Activated CD8-positive, alpha-beta memory T cell treated with anti-CD3 and anti-CD28 coated beads, Interleukin-2, amount 10 ng/mL, durations not matched to agents 7 days and 5 days (primary cell): ENCODE results near the gene ACP3. TPM values are rescaled to one million over a fixed set of nuclear protein-coding genes. Genes with fewer than 3 reads are reported as not detected.
"Not testable (repeated sequence)": the region's sequence is repeated elsewhere in the genome, so short reads cannot be mapped to it uniquely, and the experiment has no call there.

Experiments used
- ATAC-seq: fragments of 150-1000 bp; cut with Tn5 transposase; one replicate; pipeline ENCODE4 v1.10.0; 2021; ENCODE audit warnings: moderate library complexity
- CTCF ChIA-PET: fragments of 350-600 bp; sonication (Branson Sonifier 250); formaldehyde crosslinking; loops from one replicate; lab custom pipeline; 2021; ENCODE audit warnings: antibody characterized with exemption; lab: Charles Lee
- DNase-seq: peaks from one replicate; pipeline ENCODE4 v3.0.0-alpha.2; 2020
- H3K27ac Mint-ChIP-seq: one replicate; pipeline ENCODE4 v1.8.0; 2021; ENCODE audit warnings: mild to moderate bottlenecking, mixed read lengths
- H3K27me3 Mint-ChIP-seq: one replicate; pipeline ENCODE4 v1.8.0; 2021; ENCODE audit warnings: mixed read lengths
- H3K36me3 Mint-ChIP-seq: one replicate; pipeline ENCODE4 v1.8.0; 2021; ENCODE audit warnings: mild to moderate bottlenecking, mixed read lengths
- H3K4me1 Mint-ChIP-seq: one replicate; pipeline ENCODE4 v1.8.0; 2021; ENCODE audit warnings: mixed read lengths
- H3K4me3 Mint-ChIP-seq: one replicate; pipeline ENCODE4 v1.8.0; 2021; ENCODE audit warnings: mild to moderate bottlenecking, moderate library complexity, mixed read lengths
- H3K9me3 Mint-ChIP-seq: one replicate; pipeline ENCODE4 v1.8.0; 2022; ENCODE audit warnings: low read depth, mixed read lengths
- total RNA-seq, 2 experiments: library from RNA; stranded (reverse); gene quantifications; one replicate each; pipeline ENCODE4 v1.2.3, GENCODE V29; 2021

The ACP3 gene
- total RNA-seq, 2 experiments from 2014 or later, result not detected

DNA sequence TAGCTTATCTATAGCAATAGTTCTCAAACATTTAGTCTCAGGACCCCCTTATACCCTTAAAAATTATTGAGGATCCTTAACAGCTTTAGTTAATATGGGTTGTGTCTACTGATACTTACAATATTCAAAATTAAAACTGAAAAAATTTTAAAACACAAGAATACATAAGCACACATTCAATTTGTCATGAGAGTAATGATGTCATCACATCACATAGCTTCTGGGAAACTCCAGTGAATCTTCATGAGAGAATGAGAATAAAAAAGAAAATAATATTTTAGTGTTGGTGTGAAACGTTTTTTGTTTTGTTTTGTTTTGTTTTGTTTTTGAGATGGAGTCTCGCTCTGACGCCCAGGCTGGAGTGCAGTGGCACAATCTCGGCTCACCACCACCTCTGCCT is 25.2 kb upstream of the ACP3 start:
- no peak overlapping the region for H3K4me3 Mint-ChIP-seq
- H3K9me3 Mint-ChIP-seq, result no peaks in the 10 kb centered on the region
- CTCF ChIA-PET, result no interaction called here
- peaks cover 2% of the 10 kb centered on the region for H3K4me1 Mint-ChIP-seq
- no peak for DNase-seq
- ATAC-seq, result no peak
- H3K27ac Mint-ChIP-seq, result no peak overlapping the region
- H3K27me3 Mint-ChIP-seq, result peaks cover 5% of the 10 kb centered on the region
- H3K36me3 Mint-ChIP-seq, result no peaks in the 10 kb centered on the region

GRCh38 chr3:132293251-132293650 is 24.0 kb upstream of the ACP3 start:
- no peaks in the 10 kb centered on the region for H3K9me3 Mint-ChIP-seq
- H3K4me3 Mint-ChIP-seq, result no peak overlapping the region
- CTCF ChIA-PET, result no interaction called here
- H3K36me3 Mint-ChIP-seq, result no peaks in the 10 kb centered on the region
- H3K4me1 Mint-ChIP-seq, result peaks cover 2% of the 10 kb centered on the region
- DNase-seq, result no peak
- H3K27me3 Mint-ChIP-seq, result peaks cover 5% of the 10 kb centered on the region
- H3K27ac Mint-ChIP-seq, result no peak overlapping the region
- no peak for ATAC-seq

DNA sequence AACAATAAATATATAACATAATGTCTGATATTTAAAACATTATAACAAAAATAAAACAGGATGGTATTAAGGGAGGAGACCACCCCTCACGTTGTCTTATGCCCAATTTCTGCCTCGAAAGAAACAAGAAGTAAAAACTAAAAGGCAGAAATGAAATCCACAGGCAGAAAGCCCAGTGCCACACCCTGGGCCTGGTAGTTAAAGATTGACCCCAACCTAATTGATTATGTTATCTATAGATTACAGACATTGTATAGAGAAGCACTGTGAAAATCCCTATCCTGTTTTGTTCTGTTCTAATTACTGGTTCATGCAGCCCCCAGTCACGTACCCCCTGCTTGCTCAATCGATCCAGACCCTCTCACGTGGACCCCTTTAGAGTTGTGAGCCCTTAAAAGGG is 22.3 kb upstream of the ACP3 start:
- H3K27me3 Mint-ChIP-seq, result peaks cover 5% of the 10 kb centered on the region

DNA sequence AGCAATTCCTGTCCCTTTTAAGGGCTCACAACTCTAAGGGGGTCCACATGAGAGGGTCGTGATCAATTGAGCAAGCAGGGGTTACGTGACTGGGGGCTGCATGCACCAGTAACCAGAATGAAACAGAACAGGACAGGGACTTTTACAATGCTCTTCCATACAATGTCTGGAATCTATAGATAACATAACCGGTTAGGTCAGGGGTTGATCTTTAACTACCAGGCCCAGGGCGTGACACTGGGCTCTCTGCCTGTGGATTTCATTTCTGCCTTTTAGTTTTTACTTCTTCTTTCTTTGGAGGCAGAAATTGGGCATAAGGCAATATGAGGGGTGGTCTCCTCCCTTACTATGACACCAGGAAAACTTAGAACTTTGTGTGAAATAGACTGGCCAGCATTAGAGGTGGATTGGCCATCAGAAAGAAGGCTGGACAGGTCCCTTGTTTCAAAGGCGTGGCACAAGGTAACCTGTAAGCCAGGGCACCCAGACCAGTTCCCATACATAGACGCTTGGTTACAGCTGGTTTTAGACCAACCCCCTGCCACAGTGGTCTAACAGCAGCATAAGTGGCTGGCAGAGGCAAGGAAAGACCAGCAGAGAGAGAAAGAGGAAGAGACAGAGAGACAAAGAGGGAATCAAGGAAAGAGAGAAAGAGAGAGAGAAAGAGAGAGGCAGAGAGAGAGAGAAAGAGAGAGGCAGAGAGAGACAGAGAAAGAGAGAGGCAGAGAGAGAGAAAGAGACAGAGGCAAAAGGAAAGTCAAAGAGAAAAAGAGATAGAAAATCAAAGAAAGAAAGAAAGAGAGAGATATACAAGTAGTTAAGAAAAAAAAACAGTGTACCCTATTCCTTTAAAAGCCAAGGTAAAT is 13.6 kb upstream of the ACP3 start:
- H3K4me3 Mint-ChIP-seq, H3K4me1 Mint-ChIP-seq, DNase-seq, CTCF ChIA-PET, H3K9me3 Mint-ChIP-seq, H3K27ac Mint-ChIP-seq, H3K27me3 Mint-ChIP-seq, ATAC-seq, H3K36me3 Mint-ChIP-seq: not testable (repeated sequence)

More for the DNA sequence above, 22.3 kb upstream of the ACP3 start:
- no peak for ATAC-seq
- Mint-ChIP-seq H3K36me3 (no peaks in the 10 kb centered on the region), H3K4me1 (peaks cover 2% of the 10 kb centered on the region), H3K4me3 (no peak overlapping the region), H3K27ac (no peak overlapping the region), H3K9me3 (no peaks in the 10 kb centered on the region)
- DNase-seq, result no peak
- CTCF ChIA-PET, result no interaction called here

GRCh38 chr3:132304351-132304750 is 12.9 kb upstream of the ACP3 start:
- H3K4me3 Mint-ChIP-seq, H3K4me1 Mint-ChIP-seq, CTCF ChIA-PET, ATAC-seq, H3K27ac Mint-ChIP-seq, DNase-seq, H3K9me3 Mint-ChIP-seq, H3K27me3 Mint-ChIP-seq, H3K36me3 Mint-ChIP-seq: not testable (repeated sequence)

GRCh38 chr3:132310057-132310456 is 7.2 kb upstream of the ACP3 start:
- CTCF ChIA-PET, result not testable (repeated sequence)

GRCh38 chr3:132311316-132311715 is 5.9 kb upstream of the ACP3 start:
- CTCF ChIA-PET, result no interaction called here
- ATAC-seq, result no peak
- H3K4me1 Mint-ChIP-seq, result no peaks in the 10 kb centered on the region

More at GRCh38 chr3:132310057-132310456, 7.2 kb upstream of the ACP3 start:
- H3K4me1 Mint-ChIP-seq, H3K27ac Mint-ChIP-seq, DNase-seq, H3K27me3 Mint-ChIP-seq, H3K4me3 Mint-ChIP-seq, H3K9me3 Mint-ChIP-seq, H3K36me3 Mint-ChIP-seq, ATAC-seq: not testable (repeated sequence)

GRCh38 chr3:132311841-132312240 is 5.4 kb upstream of the ACP3 start:
- H3K27ac Mint-ChIP-seq, result no peak overlapping the region
- no peaks in the 10 kb centered on the region for H3K27me3 Mint-ChIP-seq
- H3K4me1 Mint-ChIP-seq, result no peaks in the 10 kb centered on the region
- no peaks in the 10 kb centered on the region for H3K9me3 Mint-ChIP-seq
- CTCF ChIA-PET, result no interaction called here
- no peaks in the 10 kb centered on the region for H3K36me3 Mint-ChIP-seq
- no peak for DNase-seq
- ATAC-seq, result no peak
- no peak overlapping the region for H3K4me3 Mint-ChIP-seq

More at GRCh38 chr3:132311316-132311715, 5.9 kb upstream of the ACP3 start:
- Mint-ChIP-seq H3K4me3 (no peak overlapping the region), H3K27ac (no peak overlapping the region), H3K9me3 (no peaks in the 10 kb centered on the region), H3K27me3 (no peaks in the 10 kb centered on the region), H3K36me3 (no peaks in the 10 kb centered on the region)
- no peak for DNase-seq

GRCh38 chr3:132315851-132316250 is 1.4 kb upstream of the ACP3 start:
- Mint-ChIP-seq H3K9me3 (no peaks in the 10 kb centered on the region), H3K4me3 (no peak overlapping the region), H3K27me3 (peaks cover 9% of the 10 kb centered on the region), H3K27ac (no peak overlapping the region), H3K4me1 (no peaks in the 10 kb centered on the region), H3K36me3 (no peaks in the 10 kb centered on the region)
- CTCF ChIA-PET, result no interaction called here
- no peak for ATAC-seq
- DNase-seq, result no peak

GRCh38 chr3:132318451-132318850 is 1.2 kb downstream of the ACP3 start:
- CTCF ChIA-PET, result no interaction called here
- H3K9me3 Mint-ChIP-seq, result no peaks in the 10 kb centered on the region
- DNase-seq (no peak), ATAC-seq (no peak)
- H3K4me3 Mint-ChIP-seq, result no peak overlapping the region
- no peaks in the 10 kb centered on the region for H3K4me1 Mint-ChIP-seq
- no peaks in the 10 kb centered on the region for H3K36me3 Mint-ChIP-seq
- H3K27me3 Mint-ChIP-seq, result peaks cover 13% of the 10 kb centered on the region
- no peak overlapping the region for H3K27ac Mint-ChIP-seq

DNA sequence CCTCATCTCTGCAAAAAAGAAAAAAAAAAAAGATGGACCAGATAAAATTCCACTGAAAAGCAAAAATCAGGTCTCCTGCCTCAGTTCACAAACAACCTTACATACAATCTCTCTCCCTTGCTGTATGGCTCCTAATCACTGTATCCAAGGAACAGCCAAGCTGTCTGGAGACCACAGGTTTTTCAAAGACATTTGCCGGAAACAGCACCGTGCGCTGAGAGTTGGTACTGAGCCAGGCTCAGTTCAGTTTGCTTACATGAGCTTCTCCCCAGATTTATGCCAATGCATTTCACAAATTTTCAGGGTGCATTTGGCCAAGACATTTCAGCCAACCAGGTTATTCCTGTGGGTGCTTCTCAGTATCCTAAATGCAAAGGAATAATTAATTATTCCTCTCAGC is 4.1 kb downstream of the ACP3 start:
- Mint-ChIP-seq H3K4me1 (no peaks in the 10 kb centered on the region), H3K4me3 (no peak overlapping the region), H3K36me3 (no peaks in the 10 kb centered on the region), H3K27ac (no peak overlapping the region), H3K9me3 (no peaks in the 10 kb centered on the region), H3K27me3 (peaks cover 25% of the 10 kb centered on the region)
- CTCF ChIA-PET, result no interaction called here
- DNase-seq (no peak), ATAC-seq (no peak)

- H3K4me3 Mint-ChIP-seq, result no peak overlapping the region
- ATAC-seq (no peak), DNase-seq (no peak)
- H3K4me1 Mint-ChIP-seq, result no peaks in the 10 kb centered on the region
- no peak overlapping the region for H3K27ac Mint-ChIP-seq
- CTCF ChIA-PET, result no interaction called here
- no peaks in the 10 kb centered on the region for H3K36me3 Mint-ChIP-seq
- H3K9me3 Mint-ChIP-seq, result no peaks in the 10 kb centered on the region
- H3K27me3 Mint-ChIP-seq, result peaks cover 32% of the 10 kb centered on the region
These were observed 7.9 kb downstream of the ACP3 start for GRCh38 chr3:132325103-132325606.

DNA sequence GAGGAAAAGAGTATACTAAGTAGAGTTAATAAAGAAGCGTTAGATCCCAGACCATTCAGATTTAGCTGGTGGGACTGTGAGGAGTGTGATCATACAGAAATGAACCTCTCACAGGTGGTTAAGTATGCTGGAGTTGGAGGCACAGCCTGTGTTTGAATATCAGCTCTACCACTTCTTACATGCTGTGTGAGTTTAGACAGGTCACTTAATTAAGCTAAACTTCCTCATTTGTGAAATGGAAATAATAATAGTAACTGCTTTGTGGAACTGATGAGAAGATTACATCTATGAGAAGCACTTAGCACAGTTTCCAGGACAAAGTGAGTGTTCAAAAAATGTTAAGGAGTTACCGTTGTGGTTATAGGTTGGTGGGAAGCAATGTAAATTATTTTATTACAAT is 8.4 kb downstream of the ACP3 start:
- ATAC-seq, result no peak
- CTCF ChIA-PET, result no interaction called here
- H3K4me3 Mint-ChIP-seq, result no peak overlapping the region
- no peaks in the 10 kb centered on the region for H3K4me1 Mint-ChIP-seq
- peaks cover 31% of the 10 kb centered on the region for H3K27me3 Mint-ChIP-seq
- no peaks in the 10 kb centered on the region for H3K36me3 Mint-ChIP-seq
- no peaks in the 10 kb centered on the region for H3K9me3 Mint-ChIP-seq
- no peak overlapping the region for H3K27ac Mint-ChIP-seq
- no peak for DNase-seq

DNA sequence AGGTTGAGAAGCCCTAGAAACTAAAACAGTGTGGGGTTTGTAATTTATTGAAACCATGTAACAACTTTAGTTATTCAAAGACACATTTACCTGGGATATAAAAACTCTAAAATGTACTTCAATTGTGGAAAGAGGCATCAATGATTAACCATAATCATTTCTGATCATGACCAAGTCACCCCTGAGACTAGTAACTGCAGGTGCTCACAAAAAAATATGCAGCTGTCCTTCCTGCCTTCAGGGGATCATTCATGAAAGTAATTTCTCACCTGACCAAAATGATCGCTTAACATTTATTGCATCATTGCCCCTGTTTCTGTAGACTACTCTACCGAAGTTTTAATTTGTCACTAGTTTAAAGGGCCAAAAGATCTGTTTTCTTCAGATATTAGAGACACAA is 9.0 kb downstream of the ACP3 start:
- ATAC-seq (no peak), DNase-seq (no peak)
- no peaks in the 10 kb centered on the region for H3K36me3 Mint-ChIP-seq
- H3K9me3 Mint-ChIP-seq, result no peaks in the 10 kb centered on the region
- H3K27ac Mint-ChIP-seq, result no peak overlapping the region
- CTCF ChIA-PET, result no interaction called here
- no peak overlapping the region for H3K4me3 Mint-ChIP-seq
- H3K27me3 Mint-ChIP-seq, result peaks cover 31% of the 10 kb centered on the region
- no peaks in the 10 kb centered on the region for H3K4me1 Mint-ChIP-seq
